ENCODE data around the gene PNPLA8. TPM values are rescaled to one million over a fixed set of nuclear protein-coding genes. Genes with fewer than 3 reads are reported as not detected.
A peak's percentile ranks its signal among the peaks of the same experiment; 100 is the strongest.

Gene PNPLA8
- total RNA-seq, 1 donor from 2014 or later, result 17.1 TPM

DNA sequence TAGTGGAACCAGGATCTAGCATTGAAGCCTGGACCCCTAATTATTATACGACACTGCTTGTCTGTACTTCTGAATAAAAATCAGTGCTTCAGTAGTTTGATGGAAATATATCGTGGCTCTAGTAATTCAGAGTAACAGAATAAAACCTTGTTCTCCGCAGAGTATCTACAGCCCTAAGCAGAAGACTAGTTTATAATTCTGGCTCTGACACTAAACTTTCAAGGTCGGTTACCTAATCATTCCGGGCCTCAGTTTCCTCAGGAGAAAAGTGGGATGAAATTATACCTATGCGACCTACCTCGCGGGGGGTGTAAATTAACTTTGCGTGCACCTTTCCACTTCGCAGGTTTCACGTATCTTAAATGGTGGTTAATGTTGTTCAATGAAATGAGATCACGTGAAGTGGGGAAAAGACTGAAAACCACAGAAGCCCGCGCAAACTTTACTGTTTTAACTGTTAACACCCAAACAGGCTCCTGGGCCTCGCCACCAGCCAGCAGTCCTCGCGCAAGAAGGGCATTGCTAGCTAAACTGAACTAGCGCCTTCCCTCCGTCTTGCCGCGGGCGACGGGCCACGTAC lies 43.0 kb upstream of the PNPLA8 start:
- H3K4me3 Mint-ChIP-seq (ENCODE audit: low read depth), result peak overlapping the region; percentile 95
- H3K27me3 Mint-ChIP-seq, result no peaks in the 10 kb centered on the region
- TF ChIP-seq, protein P1, sequence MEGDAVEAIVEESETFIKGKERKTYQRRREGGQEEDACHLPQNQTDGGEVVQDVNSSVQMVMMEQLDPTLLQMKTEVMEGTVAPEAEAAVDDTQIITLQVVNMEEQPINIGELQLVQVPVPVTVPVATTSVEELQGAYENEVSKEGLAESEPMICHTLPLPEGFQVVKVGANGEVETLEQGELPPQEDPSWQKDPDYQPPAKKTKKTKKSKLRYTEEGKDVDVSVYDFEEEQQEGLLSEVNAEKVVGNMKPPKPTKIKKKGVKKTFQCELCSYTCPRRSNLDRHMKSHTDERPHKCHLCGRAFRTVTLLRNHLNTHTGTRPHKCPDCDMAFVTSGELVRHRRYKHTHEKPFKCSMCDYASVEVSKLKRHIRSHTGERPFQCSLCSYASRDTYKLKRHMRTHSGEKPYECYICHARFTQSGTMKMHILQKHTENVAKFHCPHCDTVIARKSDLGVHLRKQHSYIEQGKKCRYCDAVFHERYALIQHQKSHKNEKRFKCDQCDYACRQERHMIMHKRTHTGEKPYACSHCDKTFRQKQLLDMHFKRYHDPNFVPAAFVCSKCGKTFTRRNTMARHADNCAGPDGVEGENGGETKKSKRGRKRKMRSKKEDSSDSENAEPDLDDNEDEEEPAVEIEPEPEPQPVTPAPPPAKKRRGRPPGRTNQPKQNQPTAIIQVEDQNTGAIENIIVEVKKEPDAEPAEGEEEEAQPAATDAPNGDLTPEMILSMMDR (IDR thresholded peaks at IDR 0.05; ENCODE audit: unreplicated experiment), result no peak
- H3K4me1 Mint-ChIP-seq (ENCODE audit: low read depth), result peaks cover 23% of the 10 kb centered on the region
- peaks cover 23% of the 10 kb centered on the region for H3K36me3 Mint-ChIP-seq (ENCODE audit: insufficient read depth)
- H3K9me3 Mint-ChIP-seq (ENCODE audit: low read depth), result no peaks in the 10 kb centered on the region
- DNase-seq (ENCODE audit: low spot score, unreplicated experiment), result no peak
- peak overlapping the region; percentile 100 for H3K27ac Mint-ChIP-seq

GRCh38 chr7:108565987-108566386 lies 40.1 kb upstream of the PNPLA8 start:
- no peak for DNase-seq (ENCODE audit: low spot score, unreplicated experiment)
- Mint-ChIP-seq H3K36me3 (ENCODE audit: insufficient read depth) (peaks cover 27% of the 10 kb centered on the region), H3K9me3 (ENCODE audit: low read depth) (no peaks in the 10 kb centered on the region), H3K27me3 (no peaks in the 10 kb centered on the region), H3K4me1 (ENCODE audit: low read depth) (peaks cover 15% of the 10 kb centered on the region), H3K27ac (no peak overlapping the region), H3K4me3 (ENCODE audit: low read depth) (no peak overlapping the region)
- TF ChIP-seq, protein P1 (IDR thresholded peaks at IDR 0.05; ENCODE audit: unreplicated experiment), result no peak

GRCh38 chr7:108561047-108561619 lies 35.2 kb upstream of the PNPLA8 start:
- peaks cover 40% of the 10 kb centered on the region for H3K36me3 Mint-ChIP-seq (ENCODE audit: insufficient read depth)
- DNase-seq (ENCODE audit: low spot score, unreplicated experiment), result no peak
- H3K27ac Mint-ChIP-seq, result peak overlapping the region; percentile 53
- peaks cover 21% of the 10 kb centered on the region for H3K9me3 Mint-ChIP-seq (ENCODE audit: low read depth)
- peaks cover 2% of the 10 kb centered on the region for H3K4me1 Mint-ChIP-seq (ENCODE audit: low read depth)
- H3K27me3 Mint-ChIP-seq, result no peaks in the 10 kb centered on the region
- TF ChIP-seq, protein P1 (IDR thresholded peaks at IDR 0.05; ENCODE audit: unreplicated experiment), result no peak
- H3K4me3 Mint-ChIP-seq (ENCODE audit: low read depth), result no peak overlapping the region

DNA sequence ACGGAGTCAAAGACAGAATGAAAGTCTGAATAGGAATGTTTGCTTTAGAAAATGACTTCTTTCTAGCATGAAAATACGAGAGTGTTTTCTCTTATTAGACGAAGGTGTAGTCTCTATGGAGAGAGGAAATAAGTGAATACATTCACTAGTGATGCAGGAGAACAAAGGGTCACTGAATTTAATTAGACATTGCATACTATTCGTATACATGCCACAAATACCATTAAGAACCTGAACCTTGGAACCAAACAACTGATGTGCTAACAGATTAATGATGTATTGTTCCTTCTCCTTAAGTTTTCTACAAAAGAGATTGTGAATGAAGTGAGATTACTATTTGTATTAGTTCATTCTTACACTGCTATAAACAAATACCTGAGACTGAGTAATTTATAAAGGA lies 33.3 kb upstream of the PNPLA8 start:
- peaks cover 31% of the 10 kb centered on the region for H3K36me3 Mint-ChIP-seq (ENCODE audit: insufficient read depth)
- TF ChIP-seq, protein P1 (IDR thresholded peaks at IDR 0.05; ENCODE audit: unreplicated experiment), result no peak

DNA sequence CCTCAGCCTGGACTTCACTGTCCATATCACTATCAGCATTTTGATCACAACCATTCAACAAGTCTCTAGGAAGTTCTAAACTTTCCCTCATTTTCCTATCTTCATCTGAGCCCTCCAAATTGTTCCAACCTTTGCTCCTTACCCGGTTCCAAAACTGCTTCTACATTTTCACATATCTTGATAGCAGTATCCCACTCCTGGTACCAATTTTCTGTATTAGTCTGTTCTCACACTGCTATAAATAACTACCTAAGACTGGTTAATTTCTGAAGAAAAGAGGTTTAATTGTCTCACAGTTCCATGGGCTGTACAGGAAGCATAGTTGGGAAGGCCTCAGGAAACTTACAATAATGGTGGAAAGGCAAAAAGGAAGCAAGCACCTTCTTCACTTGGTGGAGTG lies 31.7 kb upstream of the PNPLA8 start:
- Mint-ChIP-seq H3K27ac (no peak overlapping the region), H3K27me3 (no peaks in the 10 kb centered on the region)
- TF ChIP-seq, protein P1 (IDR thresholded peaks at IDR 0.05; ENCODE audit: unreplicated experiment), result no peak

More for the DNA sequence above, 33.3 kb upstream of the PNPLA8 start:
- H3K27me3 Mint-ChIP-seq, result no peaks in the 10 kb centered on the region
- peaks cover 2% of the 10 kb centered on the region for H3K4me1 Mint-ChIP-seq (ENCODE audit: low read depth)
- no peak overlapping the region for H3K4me3 Mint-ChIP-seq (ENCODE audit: low read depth)
- no peak for DNase-seq (ENCODE audit: low spot score, unreplicated experiment)
- no peak overlapping the region for H3K27ac Mint-ChIP-seq
- H3K9me3 Mint-ChIP-seq (ENCODE audit: low read depth), result peaks cover 24% of the 10 kb centered on the region

More for the DNA sequence above, 31.7 kb upstream of the PNPLA8 start:
- peaks cover 27% of the 10 kb centered on the region for H3K36me3 Mint-ChIP-seq (ENCODE audit: insufficient read depth)
- DNase-seq (ENCODE audit: low spot score, unreplicated experiment), result no peak
- H3K4me3 Mint-ChIP-seq (ENCODE audit: low read depth), result no peak overlapping the region
- H3K9me3 Mint-ChIP-seq (ENCODE audit: low read depth), result peaks cover 24% of the 10 kb centered on the region
- peaks cover 2% of the 10 kb centered on the region for H3K4me1 Mint-ChIP-seq (ENCODE audit: low read depth)

Measured in progenitor cell of endocrine pancreas (in vitro differentiated cells).